Measurements from ENCODE around the gene IL26.

Gene IL26

GRCh38 chr12:68199127-68199526 lies 26.5 kb downstream of the IL26 start:
- no peak for DNase-seq (ENCODE audit: low spot score)
- in situ Hi-C loops (cut with MboI; ENCODE audit: low sequenced_read_pairs, unreplicated experiment), result no loop called here
- no peak for TF ChIP-seq CTCF (IDR thresholded peaks at IDR 0.05; ENCODE audit: borderline replicate concordance, control extremely low read depth, extremely low read depth, insufficient read depth, missing control alignments)

GRCh38 chr12:68198507-68199086 lies 27.0 kb downstream of the IL26 start:
- in situ Hi-C loops (cut with MboI; ENCODE audit: low sequenced_read_pairs, unreplicated experiment), result no loop called here
- TF ChIP-seq CTCF (IDR thresholded peaks at IDR 0.05; ENCODE audit: borderline replicate concordance, control extremely low read depth, extremely low read depth, insufficient read depth, missing control alignments), result no peak
- no peak for DNase-seq (ENCODE audit: low spot score)

- no peak for DNase-seq (ENCODE audit: low spot score)
- in situ Hi-C loops (cut with MboI; ENCODE audit: low sequenced_read_pairs, unreplicated experiment), result no loop called here
- no peak for TF ChIP-seq CTCF (IDR thresholded peaks at IDR 0.05; ENCODE audit: borderline replicate concordance, control extremely low read depth, extremely low read depth, insufficient read depth, missing control alignments)
Measured at GRCh38 chr12:68190301-68190700, 35.3 kb downstream of the IL26 start.

GRCh38 chr12:68189821-68190242 lies 35.8 kb downstream of the IL26 start:
- TF ChIP-seq CTCF (IDR thresholded peaks at IDR 0.05; ENCODE audit: borderline replicate concordance, control extremely low read depth, extremely low read depth, insufficient read depth, missing control alignments), result no peak
- in situ Hi-C loops (cut with MboI; ENCODE audit: low sequenced_read_pairs, unreplicated experiment), result no loop called here
- DNase-seq (ENCODE audit: low spot score), result no peak

- no peak for DNase-seq (ENCODE audit: low spot score)
- no peak for TF ChIP-seq CTCF (IDR thresholded peaks at IDR 0.05; ENCODE audit: borderline replicate concordance, control extremely low read depth, extremely low read depth, insufficient read depth, missing control alignments)
- in situ Hi-C loops (cut with MboI; ENCODE audit: low sequenced_read_pairs, unreplicated experiment), result no loop called here
Measured at GRCh38 chr12:68185598-68185997, 40.0 kb downstream of the IL26 start.

- DNase-seq (ENCODE audit: low spot score), result no peak
- in situ Hi-C loops (cut with MboI; ENCODE audit: low sequenced_read_pairs, unreplicated experiment), result no loop called here
Measured at GRCh38 chr12:68180792-68181744, 44.5 kb downstream of the IL26 start.

More at GRCh38 chr12:68180792-68181744, 44.5 kb downstream of the IL26 start:
- no peak for TF ChIP-seq CTCF (IDR thresholded peaks at IDR 0.05; ENCODE audit: borderline replicate concordance, control extremely low read depth, extremely low read depth, insufficient read depth, missing control alignments)

Data from GM13976 (cell line).